Measurements from ENCODE around the gene COL28A1.

DNA sequence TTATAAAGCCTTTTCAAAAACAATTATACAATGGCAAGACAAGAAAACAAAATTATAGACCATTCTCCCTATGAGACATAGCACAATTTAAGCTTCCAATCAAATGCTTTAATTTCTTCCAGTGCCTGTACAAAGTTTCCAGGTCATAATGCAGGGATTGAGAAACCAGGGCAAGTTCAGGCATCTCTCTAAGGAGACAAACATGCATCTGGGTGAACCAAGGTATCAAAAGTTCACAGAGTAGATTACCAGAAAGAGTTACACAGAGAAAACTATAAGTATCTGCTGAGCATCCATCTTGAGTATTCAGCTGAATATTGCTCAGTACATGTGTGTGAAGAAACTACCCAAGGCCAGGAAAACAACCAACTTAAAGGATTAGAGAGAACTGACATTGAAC is 89.1 kb downstream of the COL28A1 start:
- TF ChIP-seq, protein P1, sequence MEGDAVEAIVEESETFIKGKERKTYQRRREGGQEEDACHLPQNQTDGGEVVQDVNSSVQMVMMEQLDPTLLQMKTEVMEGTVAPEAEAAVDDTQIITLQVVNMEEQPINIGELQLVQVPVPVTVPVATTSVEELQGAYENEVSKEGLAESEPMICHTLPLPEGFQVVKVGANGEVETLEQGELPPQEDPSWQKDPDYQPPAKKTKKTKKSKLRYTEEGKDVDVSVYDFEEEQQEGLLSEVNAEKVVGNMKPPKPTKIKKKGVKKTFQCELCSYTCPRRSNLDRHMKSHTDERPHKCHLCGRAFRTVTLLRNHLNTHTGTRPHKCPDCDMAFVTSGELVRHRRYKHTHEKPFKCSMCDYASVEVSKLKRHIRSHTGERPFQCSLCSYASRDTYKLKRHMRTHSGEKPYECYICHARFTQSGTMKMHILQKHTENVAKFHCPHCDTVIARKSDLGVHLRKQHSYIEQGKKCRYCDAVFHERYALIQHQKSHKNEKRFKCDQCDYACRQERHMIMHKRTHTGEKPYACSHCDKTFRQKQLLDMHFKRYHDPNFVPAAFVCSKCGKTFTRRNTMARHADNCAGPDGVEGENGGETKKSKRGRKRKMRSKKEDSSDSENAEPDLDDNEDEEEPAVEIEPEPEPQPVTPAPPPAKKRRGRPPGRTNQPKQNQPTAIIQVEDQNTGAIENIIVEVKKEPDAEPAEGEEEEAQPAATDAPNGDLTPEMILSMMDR (IDR thresholded peaks at IDR 0.05): no peak
- TF ChIP-seq POLR2A (IDR thresholded peaks at IDR 0.05): no peak

Measured in adrenal gland (tissue), 5 donors.